Myocyte (in vitro differentiated cells): Measurements from ENCODE around the gene HOMEZ. TPM values are rescaled to one million over a fixed set of nuclear protein-coding genes. Genes with fewer than 3 reads are reported as not detected.
"Not testable (repeated sequence)": the region's sequence is repeated elsewhere in the genome, so short reads cannot be mapped to it uniquely, and the experiment has no call there.

Experiments
- DNase-seq: peaks from one replicate; pipeline ENCODE4 v3.0.0-alpha.2; 2012; ENCODE audit warnings: low read depth
- polyA plus RNA-seq: library from polyadenylated mRNA; unstranded; fragments of >200 nt; gene quantifications from one replicate; pipeline ENCODE4 v1.2.1, GENCODE V29; 2012; ENCODE audit warnings: missing spikeins
- total RNA-seq: library from RNA; depleted of rRNA; stranded (reverse); fragments of >200 nt; gene quantifications from 2 replicates; pipeline ENCODE4 v1.2.3, GENCODE V29; 2014

HOMEZ gene
- total RNA-seq = 7.1 and 8.7 TPM in 2 replicates
- polyA plus RNA-seq = 7.2 TPM

DNA sequence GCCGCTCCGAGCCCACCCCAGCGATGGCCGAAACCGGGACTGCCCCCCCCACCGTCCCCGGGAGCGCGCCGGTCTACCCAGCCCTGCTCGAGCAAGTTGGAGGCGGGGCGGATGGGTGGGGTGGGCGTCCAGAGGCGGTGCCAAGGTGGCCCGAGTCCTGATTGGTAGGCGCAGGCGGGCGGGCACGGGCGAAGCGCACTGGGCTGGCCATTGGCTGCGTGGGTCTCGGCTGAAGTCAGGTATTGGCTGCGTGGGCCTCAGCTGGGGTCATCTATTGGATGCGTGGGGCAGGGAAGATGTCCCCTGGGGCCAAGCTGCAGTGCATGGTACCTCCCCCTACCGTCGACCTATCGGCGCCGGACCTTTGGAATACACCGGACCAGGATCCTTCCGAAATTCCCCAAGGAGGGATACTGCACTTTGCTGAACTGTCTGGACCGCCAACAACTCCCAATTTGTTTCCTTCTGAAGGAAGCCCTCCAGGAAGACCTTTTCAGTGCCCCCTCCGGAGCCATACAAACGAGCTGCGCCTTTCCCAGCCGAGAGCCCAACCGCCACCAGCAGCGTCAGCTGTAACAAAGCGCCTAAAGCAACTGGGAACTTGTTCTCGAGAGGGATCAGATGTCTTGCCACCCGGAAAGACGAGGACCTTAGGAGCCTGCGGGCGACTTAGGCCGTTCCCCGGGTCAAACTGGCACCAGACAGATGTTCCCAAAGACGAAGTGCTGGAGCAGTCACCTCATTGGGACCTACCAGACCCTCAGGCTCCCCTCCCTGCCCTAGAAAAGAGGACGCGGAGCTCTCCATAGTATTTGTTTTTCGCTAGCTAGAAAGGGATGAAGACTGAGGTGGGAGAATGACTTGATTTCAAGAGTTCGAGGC, at the start of gene HOMEZ:
HOMEZ (minus strand) TSS at position 113 of the 882 bp plus-strand sequence. CDS start 180 bp downstream, outside the sequence.
- DNase-seq = peak; percentile 99

DNA sequence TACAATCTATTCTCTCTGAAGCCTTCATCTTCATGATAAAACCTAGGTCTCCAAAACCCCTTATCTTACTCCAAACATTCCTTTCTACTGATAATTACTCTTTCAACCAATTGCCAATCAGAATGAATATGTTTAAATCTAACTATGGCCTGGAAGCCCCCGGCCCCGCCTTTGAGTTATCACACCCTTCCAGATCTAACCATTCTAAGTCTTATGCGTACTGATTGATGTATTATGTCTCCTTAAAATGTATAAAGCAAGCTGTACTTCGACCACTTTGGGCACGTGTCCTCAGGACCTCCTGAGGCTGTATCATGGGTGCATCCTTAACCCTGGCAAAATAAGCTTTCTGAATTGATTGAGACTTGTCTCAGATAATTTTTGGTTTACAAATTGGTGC, 49.7 kb upstream of the HOMEZ start:
- no peak for DNase-seq

- peak; percentile 82 for DNase-seq
Measured at GRCh38 chr14:23327947-23328744, 42.2 kb upstream of the HOMEZ start.

DNA sequence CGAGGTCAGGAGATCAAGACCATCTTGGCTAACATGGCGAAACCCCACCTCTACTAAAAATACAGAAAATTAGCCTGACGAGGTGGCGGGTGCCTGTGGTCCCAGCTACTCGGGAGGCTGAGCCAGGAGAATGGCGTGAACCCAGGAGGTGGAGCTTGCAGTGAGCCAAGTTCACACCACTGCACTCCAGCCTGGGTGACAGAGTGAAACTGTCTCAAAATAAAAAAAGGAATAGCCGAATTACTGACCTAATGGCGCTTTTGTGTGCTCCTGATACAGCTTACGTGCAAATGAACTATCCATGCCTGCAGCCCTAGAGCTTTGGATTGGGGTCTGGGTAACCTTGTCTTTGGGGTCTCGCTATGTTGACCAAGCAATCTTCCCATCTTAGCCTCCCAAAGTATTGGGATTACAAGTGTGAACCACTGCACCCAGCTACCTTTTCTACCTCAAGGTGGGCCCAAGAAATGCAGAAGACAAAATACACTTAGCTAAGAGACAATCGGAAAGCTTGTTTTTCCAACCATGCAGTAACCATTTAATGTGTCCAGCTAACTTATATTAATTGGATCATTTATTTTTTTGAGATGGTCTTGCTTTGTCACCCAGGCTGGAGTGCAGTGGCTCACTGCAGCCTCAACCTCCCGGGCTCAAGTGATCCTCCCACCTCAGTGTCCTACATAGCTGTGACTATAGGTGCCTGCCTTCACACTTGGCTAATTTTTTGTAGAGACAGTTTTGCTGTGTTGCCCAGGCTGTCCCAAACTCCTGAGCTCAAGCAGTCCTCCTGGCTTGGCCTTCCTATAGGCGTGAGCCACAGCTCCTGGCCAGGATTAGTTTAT, 40.8 kb upstream of the HOMEZ start:
- DNase-seq = no peak

GRCh38 chr14:23325746-23326145, 39.8 kb upstream of the HOMEZ start:
- not testable (repeated sequence) for DNase-seq

DNA sequence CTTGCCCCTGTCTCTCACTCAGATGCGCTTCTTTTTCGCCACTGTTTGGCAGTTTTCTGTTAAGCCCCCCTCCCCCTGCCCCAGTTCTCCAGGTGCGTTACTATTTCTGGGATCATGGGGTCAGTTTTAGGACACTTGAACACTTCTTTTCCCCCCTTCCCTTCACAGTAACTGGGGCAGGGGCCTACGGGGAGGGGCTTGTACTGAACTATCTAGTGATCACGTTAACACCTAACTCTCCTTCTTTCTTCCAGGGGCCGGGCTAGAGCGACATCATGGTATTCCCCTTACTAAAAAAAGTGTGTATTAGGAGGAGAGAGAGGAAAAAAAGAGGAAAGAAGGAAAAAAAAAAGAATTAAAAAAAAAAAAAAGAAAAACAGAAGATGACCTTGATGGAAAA, 39.1 kb upstream of the HOMEZ start:
- no peak for DNase-seq

DNA sequence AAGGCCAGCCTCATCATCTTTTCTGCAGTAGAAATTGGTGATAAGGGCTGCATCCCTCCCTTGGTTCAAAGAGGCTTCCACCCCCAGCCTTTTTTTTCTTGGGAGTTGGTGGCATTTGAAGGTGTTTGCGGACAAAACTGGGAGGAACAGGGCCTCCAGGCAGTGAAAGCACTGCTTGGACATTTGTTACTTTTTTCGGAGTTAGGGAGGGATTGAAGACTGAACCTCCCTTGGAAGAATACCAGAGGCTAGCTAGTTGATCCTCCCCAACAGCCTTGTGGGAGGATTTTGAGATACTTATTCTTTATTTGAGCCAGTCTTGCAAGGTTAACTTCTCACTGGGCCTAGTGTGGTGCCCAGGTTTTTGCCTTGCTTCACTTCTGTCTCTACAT, 38.5 kb upstream of the HOMEZ start:
- no peak for DNase-seq

- no peak for DNase-seq
Measured at GRCh38 chr14:23323838-23324454, 38.0 kb upstream of the HOMEZ start.

DNA sequence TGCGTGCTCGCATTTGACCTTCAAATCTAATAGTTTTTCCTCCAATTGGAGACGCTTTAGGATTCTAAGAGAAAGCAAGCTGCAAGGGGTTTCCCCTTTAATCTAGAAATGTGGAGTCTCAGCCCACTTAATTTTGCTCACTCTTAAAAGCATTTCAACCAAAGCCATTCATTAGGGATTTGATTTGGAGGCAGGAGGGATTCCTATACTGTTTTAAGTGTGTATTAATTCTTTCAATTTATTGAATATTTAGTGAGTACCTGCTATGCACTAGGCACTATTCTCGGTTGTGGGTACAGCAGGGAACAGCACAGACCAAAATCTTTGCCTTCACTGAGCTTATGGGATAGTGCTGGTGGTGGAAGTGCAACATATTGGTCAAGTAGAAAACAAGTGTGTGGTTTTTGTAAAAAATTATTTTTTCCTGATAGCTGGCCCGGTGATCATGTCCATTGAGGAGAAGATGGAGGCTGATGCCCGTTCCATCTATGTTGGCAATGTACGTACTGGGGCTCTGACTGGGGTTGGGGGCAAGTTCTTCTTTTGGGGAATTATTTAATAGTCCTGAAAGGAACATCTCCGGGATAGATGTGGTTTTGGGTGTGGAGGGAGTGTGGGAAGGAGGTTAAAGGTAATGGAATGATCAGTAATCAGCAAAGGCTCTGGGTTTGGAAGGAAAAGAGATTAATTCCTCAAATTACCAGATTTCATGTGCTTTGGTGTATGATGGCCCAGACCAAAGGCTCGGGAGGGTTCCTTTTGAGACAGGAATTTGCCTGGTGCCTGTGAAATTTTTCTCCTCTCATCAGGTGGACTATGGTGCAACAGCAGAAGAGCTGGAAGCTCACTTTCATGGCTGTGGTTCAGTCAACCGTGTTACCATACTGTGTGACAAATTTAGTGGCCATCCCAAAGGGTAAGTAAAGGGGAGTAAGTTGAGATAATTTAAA, 36.9 kb upstream of the HOMEZ start:
- DNase-seq = no peak

- peak; percentile 70 for DNase-seq
Measured at GRCh38 chr14:23321572-23322547, 35.9 kb upstream of the HOMEZ start.

DNA sequence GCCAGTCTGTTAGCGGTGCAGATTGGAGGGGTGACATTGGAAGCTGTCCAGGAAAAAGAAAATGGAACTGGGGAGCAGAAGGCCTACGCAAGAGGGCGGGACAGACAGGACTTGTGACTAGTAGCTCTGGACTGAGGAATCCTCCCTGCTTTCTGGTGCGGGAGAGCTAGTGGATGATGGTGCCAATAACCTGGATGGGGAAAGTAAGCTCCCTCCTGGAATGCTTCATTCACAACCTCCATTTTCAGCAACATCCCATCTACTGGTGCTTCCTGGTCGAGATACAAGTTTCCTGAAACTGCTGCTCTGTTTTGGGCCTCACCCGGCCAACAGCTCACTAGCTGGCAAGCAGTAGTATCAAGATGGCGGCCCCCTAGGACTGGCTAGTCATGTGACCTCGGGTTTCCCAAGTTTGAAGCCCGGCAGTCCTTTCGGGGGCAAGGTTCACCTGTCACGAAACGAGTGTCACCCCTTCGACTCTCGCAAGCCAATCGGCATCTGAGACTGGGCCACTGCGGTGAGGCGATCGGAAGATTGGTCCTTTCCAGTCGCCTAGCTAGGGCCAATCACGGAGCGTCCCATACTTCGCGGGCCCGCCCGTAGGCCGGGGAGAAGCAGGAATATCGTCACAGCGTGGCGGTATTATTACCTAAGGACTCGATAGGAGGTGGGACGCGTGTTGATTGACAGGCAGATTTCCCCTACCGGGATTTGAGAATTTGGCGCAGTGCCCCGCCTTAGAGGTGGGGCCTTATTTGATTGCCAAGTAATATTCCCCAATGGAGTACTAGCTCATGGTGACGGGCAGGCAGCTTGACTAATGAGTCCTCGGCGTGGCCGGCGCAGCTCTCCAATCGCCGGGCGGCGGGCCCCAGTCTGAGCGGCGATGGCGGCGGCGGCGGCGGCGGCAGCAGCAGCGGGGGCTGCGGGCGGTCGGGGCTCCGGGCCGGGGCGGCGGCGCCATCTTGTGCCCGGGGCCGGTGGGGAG, 34.9 kb upstream of the HOMEZ start, which contains the start of gene PABPN1:
PABPN1 (plus strand) TSS at position 874 of the 988 bp plus-strand sequence; CDS start at position 887, 13 bp downstream.
- peak; percentile 100 for DNase-seq

DNA sequence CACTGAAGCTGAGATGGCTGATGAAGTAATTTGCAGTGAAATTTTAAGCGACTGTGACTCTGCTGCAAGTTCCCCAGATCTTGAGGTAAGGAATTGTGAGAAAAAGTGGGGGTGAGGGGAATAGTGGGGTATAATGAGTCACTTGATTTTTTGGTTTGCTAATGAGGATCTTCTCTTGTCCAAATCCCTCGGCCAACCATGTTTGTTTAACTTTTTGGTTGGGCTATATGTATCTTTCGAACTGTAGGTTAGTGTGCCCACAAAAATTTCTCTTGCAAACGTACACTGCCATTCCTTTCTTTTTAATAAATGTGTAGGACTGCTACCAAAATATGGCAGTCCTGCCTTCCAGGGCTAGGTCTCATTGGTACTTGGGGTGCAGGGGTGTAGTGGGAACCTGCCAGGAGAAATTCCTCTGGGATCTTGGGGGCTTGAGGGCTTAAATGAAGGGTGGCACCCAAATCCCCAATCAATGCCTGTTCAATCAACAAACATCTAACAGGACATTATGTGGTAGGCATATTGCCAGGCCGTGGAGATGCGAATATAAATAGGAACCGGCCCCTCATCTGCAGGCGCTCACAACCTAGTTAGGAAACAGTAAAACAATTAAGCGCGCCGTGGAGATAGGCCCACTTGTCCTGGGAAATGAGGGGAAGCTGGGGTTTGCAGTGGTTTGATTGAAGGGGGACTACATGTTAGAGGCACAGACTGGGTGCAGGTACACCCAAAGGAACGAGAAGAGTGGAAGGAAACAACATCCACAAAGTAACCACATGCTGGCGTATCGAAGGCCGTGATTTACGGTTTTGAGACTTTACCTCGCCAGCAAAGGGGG, 34.0 kb upstream of the HOMEZ start:
- no peak for DNase-seq

GRCh38 chr14:23316300-23316699, 30.4 kb upstream of the HOMEZ start:
- no peak for DNase-seq

DNA sequence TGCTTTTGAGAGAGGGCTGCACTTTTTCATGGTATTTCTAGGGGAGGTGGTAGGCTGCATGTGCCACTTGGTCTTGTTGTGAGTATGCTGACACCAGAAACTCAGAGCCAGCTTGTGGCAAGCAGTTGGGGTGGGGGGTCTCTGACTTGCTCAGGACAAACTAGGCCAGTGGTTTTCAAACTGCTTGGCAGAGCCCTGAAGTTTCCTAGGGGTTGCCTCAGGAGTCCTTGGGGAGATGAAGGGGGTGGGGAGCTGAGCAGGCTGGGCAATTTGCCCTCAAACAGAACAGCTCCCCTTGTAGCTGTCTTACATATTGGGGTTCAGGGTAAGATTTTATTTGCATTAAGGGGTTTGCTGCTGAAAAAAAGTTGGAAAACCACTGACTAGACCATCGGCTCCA, 24.6 kb upstream of the HOMEZ start:
- DNase-seq = no peak

- no peak for DNase-seq
Measured at GRCh38 chr14:23308721-23309445, 23.0 kb upstream of the HOMEZ start.
